NCI-H1436 (cell line): ENCODE results near the gene PLCG2.
A peak's percentile ranks its signal among the peaks of the same experiment; 100 is the strongest.
"Not testable (repeated sequence)": the region's sequence is repeated elsewhere in the genome, so short reads cannot be mapped to it uniquely, and the experiment has no call there.

Source experiments
- DNase-seq: peaks from one replicate; lab custom pipeline; 2025; lab: John Stamatoyannopoulos, UW

The PLCG2 gene

DNA sequence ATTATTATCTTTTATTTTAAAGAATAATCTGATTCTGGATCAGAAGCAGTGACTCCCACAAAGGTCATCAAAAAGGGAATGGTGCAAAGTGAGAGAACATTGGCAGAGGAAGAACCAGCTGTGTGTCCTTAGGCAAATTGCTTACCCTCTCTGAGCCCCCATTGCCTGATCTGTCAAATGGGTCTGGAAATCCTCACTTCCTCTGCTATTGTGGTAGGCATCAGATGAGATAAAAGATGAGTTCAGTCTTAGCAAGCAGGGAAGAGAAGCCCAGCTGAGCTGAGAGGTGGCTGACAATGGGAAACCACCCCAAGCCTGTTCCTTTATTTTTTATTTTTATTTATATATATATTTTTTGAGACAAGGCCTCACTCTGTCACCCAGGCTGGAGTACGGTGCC lies 24.2 kb upstream of the PLCG2 start:
- DNase-seq, result no peak

DNA sequence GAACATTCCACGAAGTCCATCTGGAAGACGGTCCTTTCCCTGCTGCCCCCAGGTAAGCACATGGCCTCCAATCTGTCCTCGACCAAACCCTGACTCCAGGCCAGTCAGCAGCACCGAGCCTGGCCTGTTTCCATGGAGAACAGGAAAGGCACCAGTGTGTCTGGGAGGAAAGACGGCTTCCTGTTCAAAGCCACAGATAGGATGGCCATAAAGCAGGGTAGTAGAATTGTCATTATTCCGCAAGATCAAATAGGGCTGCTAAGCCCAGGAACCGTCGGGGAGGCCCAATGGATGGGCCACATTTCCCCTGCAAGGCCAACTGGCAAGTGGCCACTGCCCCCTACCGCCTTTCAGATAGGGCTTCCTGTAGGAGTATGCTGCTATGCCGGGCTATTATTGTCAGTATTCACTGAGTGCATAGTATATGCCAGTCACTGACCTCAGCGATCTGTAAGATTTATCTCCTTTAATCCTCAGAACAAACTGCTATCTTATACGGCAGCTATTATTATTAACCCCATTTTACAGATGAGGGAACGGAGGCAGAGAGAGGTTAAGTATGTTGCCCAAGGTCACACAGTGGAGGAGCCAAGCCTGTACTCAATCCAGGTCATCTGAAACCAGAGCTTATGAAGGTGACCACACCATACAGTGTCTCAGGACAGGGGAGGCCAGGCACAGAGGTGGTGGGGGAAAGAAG lies 23.0 kb upstream of the PLCG2 start:
- no peak for DNase-seq

DNA sequence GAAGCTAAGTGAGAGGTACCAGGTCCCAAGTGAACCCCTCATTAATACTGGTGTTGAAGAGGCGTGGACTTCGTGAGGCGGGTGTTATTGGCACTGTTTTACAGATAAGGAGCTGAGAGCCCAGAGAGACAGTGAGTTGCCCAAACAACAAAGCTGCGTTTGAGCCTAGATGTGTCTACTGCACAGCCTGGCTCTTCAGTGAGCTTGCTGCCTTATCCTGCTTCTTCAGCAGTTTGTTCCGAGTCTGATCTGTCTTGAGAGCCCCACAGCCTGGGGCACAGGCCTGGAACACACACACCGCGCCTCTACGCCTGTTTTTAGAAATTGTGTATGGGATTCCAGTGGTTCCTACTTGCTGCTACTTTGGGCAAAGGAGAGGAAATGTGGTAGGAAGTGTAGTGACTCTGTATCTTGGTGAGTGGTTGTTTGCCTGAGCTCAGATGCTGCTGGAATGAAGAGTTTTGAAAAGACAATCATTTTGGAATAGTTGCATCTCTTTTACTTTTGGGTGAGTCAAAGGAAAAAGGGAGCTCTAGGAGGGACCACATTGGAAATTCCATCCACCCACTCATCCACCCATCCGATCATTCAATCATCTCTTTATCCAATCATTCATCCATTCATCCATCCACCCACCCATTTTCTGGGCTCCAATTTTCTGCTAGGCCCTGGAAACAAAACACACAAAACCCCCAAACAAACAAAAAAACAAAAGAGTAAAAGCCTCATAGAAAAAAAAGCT lies 22.3 kb upstream of the PLCG2 start:
- DNase-seq, result no peak

DNA sequence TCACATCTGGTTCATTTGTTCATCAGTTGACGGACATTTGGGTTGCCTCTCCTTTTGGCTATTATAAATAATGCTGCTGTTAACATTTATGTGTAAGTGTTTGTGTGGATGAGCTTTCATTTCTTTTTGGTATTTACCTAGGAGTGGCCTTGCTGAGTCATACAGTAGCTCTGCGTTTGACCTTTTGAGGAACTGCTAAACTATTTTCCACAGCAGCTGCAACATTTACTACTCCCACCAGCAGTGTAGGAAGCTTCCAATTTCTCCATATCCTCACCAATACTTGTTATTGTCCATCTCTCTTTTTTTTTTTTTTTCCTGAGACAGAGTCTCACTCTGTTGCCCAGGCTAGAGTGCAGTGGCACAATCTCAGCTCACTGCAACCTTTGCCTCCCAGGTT lies 20.7 kb upstream of the PLCG2 start:
- no peak for DNase-seq

DNA sequence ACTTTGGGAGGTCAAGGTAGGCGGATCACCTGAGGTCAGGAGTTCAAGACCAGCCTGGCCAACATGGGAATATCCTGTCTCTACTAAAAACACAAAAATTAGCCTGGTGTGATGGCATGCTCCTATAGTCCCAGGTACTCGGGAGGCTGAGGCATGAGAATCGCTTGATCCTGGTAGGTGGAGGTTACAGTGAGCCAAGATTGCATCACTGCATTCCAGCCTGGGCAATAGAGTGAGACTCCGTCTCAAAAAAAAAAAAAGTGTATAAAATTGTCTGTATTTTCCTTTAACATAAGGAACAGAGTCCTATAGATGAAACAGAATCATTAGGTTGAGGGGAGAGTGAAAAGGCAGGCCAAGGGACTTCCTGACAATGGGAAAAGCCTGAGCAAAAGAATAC lies 16.8 kb upstream of the PLCG2 start:
- not testable (repeated sequence) for DNase-seq

DNA sequence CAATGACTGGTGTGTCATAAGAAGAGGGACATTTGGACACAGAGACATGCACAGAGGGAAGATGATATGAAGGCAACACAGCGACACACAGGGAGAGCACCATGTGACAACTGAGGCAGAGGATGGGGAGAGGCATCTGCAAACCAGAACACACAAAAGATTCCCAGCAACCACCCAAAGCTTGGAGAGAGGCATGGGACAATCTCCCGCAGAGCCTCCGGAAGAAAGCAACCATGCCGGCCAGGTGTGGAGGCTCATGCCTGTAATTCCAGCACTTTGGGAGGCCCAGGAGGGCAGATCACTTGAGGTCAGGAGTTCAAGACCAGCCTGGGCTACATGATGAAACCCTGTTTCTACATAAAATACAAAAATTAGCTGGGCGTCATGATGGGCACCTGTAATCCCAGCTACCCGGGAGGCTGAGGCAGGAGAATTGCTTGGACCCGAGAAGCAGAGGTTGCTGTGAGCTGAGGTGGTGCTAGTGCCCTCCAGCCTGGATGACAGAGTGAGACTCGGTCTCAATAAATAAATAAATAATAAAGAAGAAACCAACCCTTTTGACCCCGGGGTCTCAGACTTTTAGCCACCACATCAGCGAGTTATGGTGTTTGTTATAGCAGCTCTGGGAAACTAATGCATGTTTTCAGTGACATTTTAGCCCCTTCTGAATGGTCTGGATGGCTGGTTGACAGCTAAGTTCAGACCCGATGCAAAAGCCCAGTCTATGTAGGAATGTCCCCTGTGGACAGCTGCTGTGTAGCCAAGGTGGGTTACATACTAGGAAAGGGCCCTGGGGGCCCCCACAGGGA lies 13.8 kb upstream of the PLCG2 start:
- no peak for DNase-seq

DNA sequence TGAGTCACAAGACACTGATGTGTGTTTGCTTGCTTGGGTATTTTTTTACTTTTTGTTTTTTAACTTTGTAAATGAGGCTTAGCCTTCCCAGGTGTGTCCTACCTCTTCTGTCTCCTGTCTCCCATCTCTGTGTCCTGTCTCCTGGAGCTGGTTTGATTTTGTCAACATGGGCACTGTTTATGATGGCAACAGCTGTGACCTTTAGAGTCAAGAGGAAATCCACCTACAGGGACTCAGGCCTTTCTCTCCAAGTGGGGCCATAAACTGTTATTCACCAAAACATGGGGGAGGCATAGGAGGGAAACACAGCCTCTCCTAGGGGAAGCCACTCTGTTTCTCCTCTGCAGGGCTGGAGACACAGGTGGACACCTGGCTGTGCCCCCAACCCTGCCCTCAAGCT lies 13.1 kb upstream of the PLCG2 start:
- no peak for DNase-seq

DNA sequence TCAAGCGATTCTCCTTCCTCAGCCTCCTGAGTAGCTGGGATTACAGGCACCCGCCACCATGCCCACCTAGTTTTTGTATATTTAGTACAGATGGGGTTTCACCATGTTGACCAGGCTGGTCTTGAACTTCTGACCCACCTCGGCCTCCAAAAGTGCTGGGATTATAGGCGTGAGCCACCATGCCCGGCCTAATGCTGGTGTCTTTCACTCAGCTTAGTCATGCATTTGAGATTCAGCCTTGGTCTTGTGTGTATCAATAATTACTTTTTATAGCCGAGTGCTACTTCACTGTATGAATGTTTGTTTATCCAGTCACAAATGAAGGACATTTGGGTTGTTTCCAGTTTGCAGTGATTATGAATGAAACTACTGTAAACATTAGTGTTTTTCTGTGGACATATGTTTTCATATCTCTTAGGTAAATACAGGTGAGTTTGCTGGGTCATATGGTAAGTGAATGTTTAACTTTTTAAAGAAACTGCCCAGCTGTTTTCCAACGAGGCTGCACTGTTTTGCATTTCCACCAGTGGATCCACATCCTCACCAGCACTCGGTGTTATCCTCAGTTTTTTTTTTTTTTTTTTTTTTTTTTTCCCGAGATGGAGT lies 11.0 kb upstream of the PLCG2 start:
- DNase-seq, result peak; percentile 22

DNA sequence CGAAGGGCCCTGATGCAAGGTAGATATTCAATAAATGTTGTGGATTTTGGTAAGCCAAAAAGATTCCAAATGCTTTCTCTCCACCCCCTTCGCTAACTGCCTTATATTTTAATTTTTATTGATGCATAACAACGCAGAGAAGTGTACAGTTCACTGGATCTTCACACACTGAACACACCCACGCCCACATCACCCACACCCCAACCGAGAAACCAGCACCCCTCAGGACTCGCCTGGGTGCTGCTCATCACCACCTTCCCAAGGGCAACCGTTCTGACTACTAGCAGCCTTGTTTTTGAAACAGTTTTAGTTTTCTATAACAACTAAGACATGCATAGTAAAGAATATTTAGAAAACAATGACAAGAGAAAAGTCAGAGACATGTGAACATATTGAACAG lies 9.1 kb upstream of the PLCG2 start:
- DNase-seq, result no peak

DNA sequence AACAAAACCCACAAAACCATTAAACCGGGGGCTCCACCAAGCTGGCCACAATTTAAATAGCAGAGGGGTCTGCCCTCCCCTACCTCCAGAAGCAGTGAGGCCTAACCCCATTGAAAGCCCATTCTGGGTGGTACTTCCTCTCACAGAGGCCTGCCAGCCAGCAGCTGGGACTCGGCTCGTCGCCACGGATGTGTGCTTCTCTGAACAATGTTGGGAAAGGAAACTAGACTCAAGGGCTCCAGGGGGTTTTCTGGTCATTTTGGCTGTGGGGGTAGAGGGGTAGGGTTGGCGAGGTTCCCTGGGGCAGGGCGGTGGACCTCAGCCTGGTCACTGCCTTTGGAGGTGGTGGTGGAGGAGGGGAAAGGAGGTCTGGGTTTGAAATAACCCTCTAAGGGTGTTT lies 4.7 kb upstream of the PLCG2 start:
- no peak for DNase-seq

DNA sequence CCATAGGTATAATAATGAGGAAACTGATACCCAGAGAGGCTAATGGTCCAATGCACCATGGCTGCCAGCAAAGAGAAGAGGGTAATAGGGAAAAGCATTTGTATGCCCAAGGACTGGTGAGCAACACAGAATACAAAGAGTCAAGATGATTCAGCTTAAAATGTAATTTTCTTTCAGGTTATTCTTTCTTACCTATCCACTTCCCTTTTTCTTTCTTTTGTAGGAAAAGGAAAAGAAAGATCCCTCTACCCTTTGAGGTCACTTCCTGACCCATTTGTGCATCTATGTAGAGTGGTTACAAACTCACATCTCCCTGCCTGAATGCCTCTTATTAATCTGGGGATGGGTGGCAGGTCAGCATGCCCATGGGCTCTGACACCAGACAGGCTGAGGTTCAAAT lies 3.5 kb upstream of the PLCG2 start:
- DNase-seq, result no peak

DNA sequence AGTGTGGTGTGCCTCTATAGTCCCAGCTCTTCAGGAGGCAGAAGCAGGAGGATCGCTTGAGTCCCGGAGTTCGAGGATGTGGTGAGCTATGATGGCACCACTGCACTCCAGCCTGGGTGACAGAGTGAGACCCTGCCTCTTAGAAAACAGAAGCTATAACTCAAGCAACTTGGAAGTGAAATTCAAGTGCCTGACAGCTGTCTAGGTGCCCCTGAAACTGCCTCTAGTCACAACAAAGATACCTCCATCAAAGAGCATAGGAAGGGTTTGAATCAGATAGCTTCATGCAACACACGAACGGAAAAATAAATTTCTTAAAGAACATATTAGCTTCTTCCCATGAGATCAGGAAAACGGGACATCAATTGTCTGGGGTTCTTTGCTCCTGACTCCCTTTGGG lies 860 bp upstream of the PLCG2 start:
- DNase-seq, result no peak

DNA sequence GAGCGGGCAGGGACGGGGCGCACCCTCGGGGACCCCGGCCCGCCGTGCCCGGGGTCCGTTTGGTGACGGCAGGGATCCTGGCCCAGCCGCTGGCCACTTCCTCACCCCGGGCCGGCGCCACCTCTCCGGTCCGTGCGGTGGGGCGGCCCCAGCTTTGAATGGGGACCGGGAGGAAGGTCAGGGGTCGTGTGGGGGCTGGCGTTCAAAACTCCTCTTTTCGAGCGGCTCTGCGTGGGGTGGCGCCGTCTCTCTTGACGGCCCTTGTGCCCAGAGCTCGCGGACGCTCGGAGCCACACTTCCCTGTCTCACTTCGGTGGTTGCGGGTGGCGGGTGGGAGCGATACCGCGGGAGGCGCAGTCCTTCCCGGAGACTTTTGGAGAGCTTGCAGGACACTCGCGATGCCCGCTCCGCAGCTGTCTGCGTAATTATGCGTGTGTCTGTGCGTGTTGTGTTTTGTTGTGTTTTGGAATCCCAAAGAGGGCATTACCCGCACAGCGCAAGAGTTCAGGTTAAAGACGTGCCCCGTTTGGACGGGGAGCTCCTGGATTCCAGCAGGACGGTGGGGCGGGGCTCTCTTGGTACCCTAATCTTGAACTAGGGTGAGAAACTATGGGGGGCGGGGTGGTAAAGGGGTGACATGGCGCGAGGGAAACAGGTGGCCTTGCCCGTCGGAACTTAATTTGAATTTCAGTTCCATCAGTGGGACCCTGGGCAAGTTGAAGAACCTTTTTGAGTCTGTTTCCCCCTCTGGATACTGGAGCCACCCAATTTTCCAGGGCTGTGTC lies 637 bp downstream of the PLCG2 start:
- no peak for DNase-seq

DNA sequence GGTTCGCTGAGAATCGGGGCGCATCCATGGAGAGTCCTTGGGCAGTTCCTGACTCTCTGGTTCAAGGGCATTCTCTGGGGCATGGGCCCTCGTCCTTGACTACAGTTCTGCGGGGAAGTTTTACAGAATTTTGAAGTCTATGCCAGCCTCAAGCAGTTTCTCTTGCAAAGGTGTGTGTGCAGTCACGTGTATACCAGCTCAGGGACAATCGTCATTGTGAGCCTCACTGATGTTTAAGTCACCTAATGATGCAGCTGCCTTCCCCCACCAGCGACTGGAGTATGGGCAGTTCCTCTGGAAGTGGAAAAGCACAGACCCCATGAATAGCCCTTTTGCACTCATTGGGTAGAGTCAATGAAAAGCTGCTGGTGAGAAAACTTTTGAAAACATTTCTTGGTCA lies 1.3 kb downstream of the PLCG2 start:
- no peak for DNase-seq

DNA sequence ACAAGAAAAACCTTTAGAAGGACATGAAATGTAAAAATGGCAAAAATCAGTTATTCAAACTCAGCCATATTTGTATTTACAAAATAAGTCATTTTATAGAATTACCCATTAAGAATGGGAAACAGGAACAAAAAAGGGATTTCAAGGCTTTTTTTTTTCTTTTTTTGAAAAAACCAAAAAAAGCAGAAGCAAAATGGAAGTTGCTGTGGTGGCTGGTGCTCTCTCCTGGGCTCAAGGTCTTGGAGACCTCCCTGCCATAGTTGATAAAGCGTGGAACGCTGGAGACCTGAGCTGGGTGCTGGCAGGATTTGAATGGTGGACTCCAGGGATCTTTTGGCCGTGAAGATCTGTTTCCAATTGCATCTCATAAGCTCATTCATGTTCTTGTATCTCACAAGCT lies 3.1 kb downstream of the PLCG2 start:
- no peak for DNase-seq

DNA sequence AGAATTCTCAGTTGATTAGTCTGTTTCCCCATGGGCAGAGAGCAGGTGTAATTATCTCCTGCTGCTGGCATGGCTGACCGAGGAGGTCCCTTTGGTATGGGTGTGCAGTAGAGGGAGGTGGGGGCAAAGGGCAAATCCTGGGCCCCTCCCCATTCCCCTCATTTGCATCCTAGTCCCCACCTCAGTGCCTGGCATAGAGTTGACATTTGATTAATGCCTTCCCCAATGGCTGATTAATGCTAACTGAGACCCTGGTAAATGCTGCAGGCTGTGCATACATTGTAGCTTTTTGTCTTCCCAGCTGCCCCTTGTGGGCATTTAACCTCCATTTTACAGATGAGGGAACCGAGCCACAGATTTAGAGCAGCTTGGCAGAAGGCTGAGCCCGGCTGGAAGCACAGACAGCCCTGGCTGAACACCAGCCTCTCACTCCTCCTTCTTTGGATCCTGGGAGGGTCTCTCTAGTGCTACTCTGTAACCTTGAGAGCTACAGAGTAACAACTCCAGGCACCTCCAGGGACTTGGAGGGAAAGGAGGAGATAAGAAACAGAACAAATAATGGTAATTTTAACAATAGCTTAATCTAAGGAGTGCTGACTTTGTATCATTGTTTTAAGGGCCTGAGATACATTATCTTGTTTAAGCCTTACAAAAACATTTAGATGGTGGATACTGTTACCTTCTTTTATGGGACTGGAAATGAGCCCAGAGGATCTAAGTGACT lies 5.1 kb downstream of the PLCG2 start:
- DNase-seq, result peak; percentile 13

DNA sequence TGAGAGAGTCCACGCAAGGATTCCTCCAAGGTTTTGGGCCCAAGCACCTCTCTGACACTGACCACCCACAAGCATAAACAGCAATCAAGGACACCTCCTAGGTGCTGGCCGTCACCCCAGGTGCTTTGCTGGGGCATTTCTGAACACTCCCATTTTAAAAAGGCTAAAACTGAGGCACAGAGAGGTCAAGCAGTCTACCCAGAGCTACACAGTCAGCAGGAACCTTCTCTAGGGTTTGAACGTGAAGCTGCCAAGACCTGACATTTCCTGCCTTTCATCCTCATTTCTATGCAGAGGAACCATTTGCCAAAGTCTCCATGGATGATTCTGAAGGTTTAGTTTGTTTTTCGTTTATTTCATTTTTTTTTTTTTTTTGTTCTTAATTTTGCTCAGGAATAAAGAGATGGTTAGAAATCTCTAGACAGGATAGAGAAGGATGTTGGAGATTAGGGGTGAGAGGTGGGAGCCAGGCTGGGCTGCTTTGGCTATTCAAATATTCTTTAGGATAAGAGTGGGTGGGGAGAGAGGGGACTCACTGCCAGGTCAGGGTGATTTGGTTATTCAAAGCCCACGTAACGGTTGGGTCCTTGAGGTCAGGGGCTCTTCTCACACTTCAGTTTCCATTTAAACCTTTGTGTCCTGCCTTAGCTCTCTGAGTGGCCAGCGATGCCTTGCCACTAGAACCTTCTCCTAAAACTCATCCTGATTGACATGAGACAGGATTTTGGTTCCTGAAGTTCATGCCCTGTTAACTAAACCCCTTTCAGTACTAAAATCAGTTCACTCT lies 6.2 kb downstream of the PLCG2 start:
- DNase-seq, result no peak

DNA sequence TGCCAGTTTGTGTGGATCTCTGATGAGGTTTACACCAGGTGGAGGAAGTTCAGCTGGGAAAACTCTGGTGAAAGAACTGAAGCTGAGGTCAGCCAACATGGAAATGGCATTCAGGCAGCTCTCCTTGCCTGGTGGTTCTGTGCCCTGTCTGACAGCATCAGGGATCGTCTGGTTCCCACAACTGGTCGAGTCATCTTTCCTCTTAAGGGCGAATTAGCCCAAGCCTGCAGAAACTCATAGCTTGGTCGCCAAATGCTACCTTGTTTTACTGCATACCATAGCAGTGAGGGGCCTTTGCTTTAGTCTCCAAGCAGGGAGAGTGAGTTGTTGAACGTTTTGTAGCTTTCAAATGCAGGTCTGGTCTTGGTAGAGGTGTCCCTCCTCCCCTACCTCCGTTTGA lies 7.2 kb downstream of the PLCG2 start:
- DNase-seq, result no peak

DNA sequence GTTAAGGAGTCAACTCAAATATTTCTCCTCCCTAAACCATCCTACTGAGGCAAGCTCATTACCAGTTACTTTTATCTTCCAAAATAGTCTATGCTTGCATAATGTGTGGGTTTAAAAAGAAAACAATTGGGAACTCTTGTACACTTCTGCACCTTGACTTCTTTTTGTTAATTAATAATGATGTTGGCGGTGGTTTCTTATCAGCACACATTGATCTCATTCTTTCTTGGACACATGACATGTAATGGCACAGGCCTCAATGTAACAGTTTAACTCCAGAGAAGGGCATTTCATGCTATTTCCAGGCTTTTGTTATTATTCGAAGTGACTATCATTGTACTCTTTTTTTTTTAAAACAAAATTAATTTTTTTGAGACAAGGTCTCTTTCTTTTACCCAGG lies 7.8 kb downstream of the PLCG2 start:
- DNase-seq, result no peak

DNA sequence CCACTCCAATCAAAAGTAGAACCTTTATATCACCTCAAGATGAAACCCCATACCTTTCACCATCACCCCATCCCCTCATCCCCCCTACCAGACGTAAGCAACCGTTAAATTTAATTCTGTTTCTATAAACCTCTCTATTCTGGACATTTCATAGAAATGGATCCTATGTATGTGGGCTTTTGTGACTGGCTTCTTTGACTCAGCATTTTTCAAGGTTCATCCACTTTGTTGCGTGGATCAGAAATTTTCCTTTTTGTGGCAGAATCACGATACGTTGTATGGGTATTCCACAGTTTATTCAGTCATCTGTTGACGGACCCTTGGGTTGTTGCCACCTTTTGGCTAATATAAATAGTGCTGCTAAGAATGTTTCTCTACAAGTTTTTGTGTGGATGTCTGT lies 8.6 kb downstream of the PLCG2 start:
- no peak for DNase-seq
